Spleen (tissue), 7 donors: ENCODE measurements around the gene COA3.

ENCODE experiments used
- CTCF ChIP-seq, 11 experiments: fragments of 200-600 bp in 7 of 11; fragments of 450-650 bp in 4 of 11; sonication (generic) in 4 of 11; IDR thresholded peaks in 8 of 11; conservative IDR thresholded peaks in 3 of 11; 1 replicate in 7 of 11; 2 replicates in 4 of 11; pipeline versions ENCODE4 v1.4.0 to v1.8.0; 2016 to 2021; ENCODE audit warnings: antibody characterized with exemption in 11 of 11, inconsistent platforms in 4 of 11, mild to moderate bottlenecking in 1 of 11
- POLR2A ChIP-seq, 3 donors: fragments of 450-650 bp; IDR thresholded peaks; one replicate each; pipeline ENCODE4 v1.5.1; 2017; ENCODE audit warnings: antibody characterized with exemption in 3 of 3, mild to moderate bottlenecking in 1 of 3
- POLR2AphosphoS5 ChIP-seq, 3 donors: sonication (generic); formaldehyde crosslinking; IDR thresholded peaks; one replicate each; pipeline ENCODE4 v1.5.1; 2017; ENCODE audit warnings: antibody characterized with exemption in 3 of 3
- donor health status: DM: no; HTN: no; CAD: no; lungs with moderate emphysema.
- donor health status: DM: no; HTN: no; CAD: no.
- donor health status: DM: no; HTN: no; CAD: no.

- no peak for TF ChIP-seq CTCF (IDR thresholded peaks at IDR 0.05 in 8 of 11, conservative IDR thresholded peaks at IDR 0.05 in 3 of 11)
- no peak for TF ChIP-seq POLR2AphosphoS5 (IDR thresholded peaks at IDR 0.05)
- TF ChIP-seq POLR2A (IDR thresholded peaks at IDR 0.05): no peak
Observed at GRCh38 chr17:42817866-42818265, 19.4 kb upstream of the COA3 start.
